DND-41 (cell line): ENCODE results near the gene ANO1.

Source experiments
- CTCF ChIP-seq: IDR thresholded peaks from 2 replicates; pipeline ENCODE4 v1.5.1; 2012; ENCODE audit warnings: borderline replicate concordance, low read length, moderate library complexity, mild to moderate bottlenecking; ENCODE audit not compliant: poor library complexity, severe bottlenecking; ENCODE audit errors: extremely low read depth
- EZH2 ChIP-seq: IDR thresholded peaks from 3 replicates; pipeline ENCODE4 v1.6.1; 2012; ENCODE audit warnings: borderline replicate concordance, low read depth, mild to moderate bottlenecking, moderate library complexity, low read length, inconsistent platforms; ENCODE audit not compliant: severe bottlenecking

DNA sequence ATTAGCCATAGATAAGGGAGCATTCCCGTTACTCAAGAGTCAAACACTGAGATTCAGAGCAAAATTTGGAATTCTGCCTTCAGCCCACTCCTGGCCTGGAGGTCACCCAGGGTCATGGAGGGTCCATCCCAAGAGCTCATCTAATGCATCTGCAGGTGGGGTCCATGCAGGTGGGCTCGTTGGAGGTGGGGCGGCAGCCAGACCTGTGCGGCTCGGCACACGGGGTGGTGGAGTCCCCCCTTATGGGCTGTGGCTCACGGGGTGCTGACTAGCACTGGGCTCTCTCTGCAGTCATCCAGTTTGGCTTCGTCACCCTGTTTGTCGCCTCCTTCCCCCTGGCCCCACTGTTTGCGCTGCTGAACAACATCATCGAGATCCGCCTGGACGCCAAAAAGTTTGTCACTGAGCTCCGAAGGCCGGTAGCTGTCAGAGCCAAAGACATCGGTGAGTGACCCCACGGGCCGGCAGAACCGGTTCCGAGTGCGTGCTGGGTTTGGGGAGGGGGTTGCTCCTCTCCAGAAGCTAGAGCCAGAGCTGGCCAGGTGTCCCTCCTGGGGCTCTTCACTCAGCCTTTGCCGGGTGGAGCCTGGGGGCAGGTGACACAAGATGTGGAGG, 92.6 kb downstream of the ANO1 start:
- TF ChIP-seq CTCF (no peak), EZH2 (no peak)
